ENCODE measurements around the gene CHN1.

- TF ChIP-seq POLR2A (IDR thresholded peaks at IDR 0.05) = no peak
- no peak for TF ChIP-seq CTCF (IDR thresholded peaks at IDR 0.05)
Observed at GRCh38 chr2:174840436-174840835, 164.7 kb downstream of the CHN1 start.

Data from esophagus squamous epithelium (tissue), 4 donors.